Measurements from ENCODE around the gene MAP2K3.
A peak's percentile ranks its signal among the peaks of the same experiment; 100 is the strongest.

The MAP2K3 gene

GRCh38 chr17:21287703-21288449, 3.4 kb downstream of the MAP2K3 start:
- DNase-seq (ENCODE audit: low read depth), result peak; percentile 97
- TF ChIP-seq CTCF (IDR thresholded peaks at IDR 0.05; ENCODE audit: low read length, missing control alignments), result no peak
- H3K4me3 ChIP-seq (replicated peaks; ENCODE audit: low read depth, low read length), result peak overlapping the region; percentile 72

- no peak for DNase-seq (ENCODE audit: low read depth)
- no peak overlapping the region for H3K4me3 ChIP-seq (replicated peaks; ENCODE audit: low read depth, low read length)
Observed at GRCh38 chr17:21288571-21289017, 4.1 kb downstream of the MAP2K3 start.

GRCh38 chr17:21289175-21289901, 4.8 kb downstream of the MAP2K3 start:
- TF ChIP-seq CTCF (IDR thresholded peaks at IDR 0.05; ENCODE audit: low read length, missing control alignments), result no peak
- no peak for DNase-seq (ENCODE audit: low read depth)
- no peak overlapping the region for H3K4me3 ChIP-seq (replicated peaks; ENCODE audit: low read depth, low read length)

More at GRCh38 chr17:21288571-21289017, 4.1 kb downstream of the MAP2K3 start:
- TF ChIP-seq CTCF (IDR thresholded peaks at IDR 0.05; ENCODE audit: low read length, missing control alignments), result peak; percentile 3

- no peak overlapping the region for H3K4me3 ChIP-seq (replicated peaks; ENCODE audit: low read depth, low read length)
- DNase-seq (ENCODE audit: low read depth), result no peak
Observed at GRCh38 chr17:21289902-21290571, 5.5 kb downstream of the MAP2K3 start.

GRCh38 chr17:21291357-21291756, 6.8 kb downstream of the MAP2K3 start:
- TF ChIP-seq CTCF (IDR thresholded peaks at IDR 0.05; ENCODE audit: low read length, missing control alignments), result no peak
- no peak for DNase-seq (ENCODE audit: low read depth)
- no peak overlapping the region for H3K4me3 ChIP-seq (replicated peaks; ENCODE audit: low read depth, low read length)

More at GRCh38 chr17:21289902-21290571, 5.5 kb downstream of the MAP2K3 start:
- no peak for TF ChIP-seq CTCF (IDR thresholded peaks at IDR 0.05; ENCODE audit: low read length, missing control alignments)

- no peak for TF ChIP-seq CTCF (IDR thresholded peaks at IDR 0.05; ENCODE audit: low read length, missing control alignments)
- no peak for DNase-seq (ENCODE audit: low read depth)
- no peak overlapping the region for H3K4me3 ChIP-seq (replicated peaks; ENCODE audit: low read depth, low read length)
Observed at GRCh38 chr17:21291862-21292261, 7.4 kb downstream of the MAP2K3 start.
